ENCODE results near the gene CLEC4A. TPM values are rescaled to one million over a fixed set of nuclear protein-coding genes. Genes with fewer than 3 reads are reported as not detected.
"Not testable (repeated sequence)": the region's sequence is repeated elsewhere in the genome, so short reads cannot be mapped to it uniquely, and the experiment has no call there.

CLEC4A gene
- total RNA-seq, 1 experiment from 2014 or later: 1.3 TPM

- peak overlapping the region; percentile 63 for H3K27ac Mint-ChIP-seq (ENCODE audit: low read depth, unreplicated experiment)
- no peak for DNase-seq (ENCODE audit: unreplicated experiment)
- no peaks in the 10 kb centered on the region for H3K9me3 Mint-ChIP-seq (ENCODE audit: unreplicated experiment)
- TF ChIP-seq, protein P1, sequence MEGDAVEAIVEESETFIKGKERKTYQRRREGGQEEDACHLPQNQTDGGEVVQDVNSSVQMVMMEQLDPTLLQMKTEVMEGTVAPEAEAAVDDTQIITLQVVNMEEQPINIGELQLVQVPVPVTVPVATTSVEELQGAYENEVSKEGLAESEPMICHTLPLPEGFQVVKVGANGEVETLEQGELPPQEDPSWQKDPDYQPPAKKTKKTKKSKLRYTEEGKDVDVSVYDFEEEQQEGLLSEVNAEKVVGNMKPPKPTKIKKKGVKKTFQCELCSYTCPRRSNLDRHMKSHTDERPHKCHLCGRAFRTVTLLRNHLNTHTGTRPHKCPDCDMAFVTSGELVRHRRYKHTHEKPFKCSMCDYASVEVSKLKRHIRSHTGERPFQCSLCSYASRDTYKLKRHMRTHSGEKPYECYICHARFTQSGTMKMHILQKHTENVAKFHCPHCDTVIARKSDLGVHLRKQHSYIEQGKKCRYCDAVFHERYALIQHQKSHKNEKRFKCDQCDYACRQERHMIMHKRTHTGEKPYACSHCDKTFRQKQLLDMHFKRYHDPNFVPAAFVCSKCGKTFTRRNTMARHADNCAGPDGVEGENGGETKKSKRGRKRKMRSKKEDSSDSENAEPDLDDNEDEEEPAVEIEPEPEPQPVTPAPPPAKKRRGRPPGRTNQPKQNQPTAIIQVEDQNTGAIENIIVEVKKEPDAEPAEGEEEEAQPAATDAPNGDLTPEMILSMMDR (IDR thresholded peaks at IDR 0.05; ENCODE audit: unreplicated experiment): no peak
- ChIA-PET POLR2A (no interaction called here), CTCF (interaction anchor here (1.2 kb wide), 1 partner anchor 47 kb away, joined by 5 read pairs; no protein-coding TSS in a partner anchor)
- BruUV-seq (replicated peaks): no TSS peak
- H3K4me3 Mint-ChIP-seq (ENCODE audit: unreplicated experiment): no peak overlapping the region
- H3K27me3 Mint-ChIP-seq (ENCODE audit: insufficient read depth, unreplicated experiment): peaks cover 22% of the 10 kb centered on the region
- peaks cover 14% of the 10 kb centered on the region for H3K4me1 Mint-ChIP-seq (ENCODE audit: insufficient read depth, unreplicated experiment)
- H3K36me3 Mint-ChIP-seq (ENCODE audit: insufficient read depth, unreplicated experiment): no peaks in the 10 kb centered on the region
- intact Hi-C loops (cut with micrococcal nuclease): no loop called here
These were observed 33.0 kb downstream of the CLEC4A start for GRCh38 chr12:8156416-8156815.

- peaks cover 14% of the 10 kb centered on the region for H3K4me1 Mint-ChIP-seq (ENCODE audit: insufficient read depth, unreplicated experiment)
- TF ChIP-seq, protein P1 (IDR thresholded peaks at IDR 0.05; ENCODE audit: unreplicated experiment): no peak
- intact Hi-C loops (cut with micrococcal nuclease): no loop called here
- POLR2A ChIA-PET: no interaction called here
- peak; percentile 24 for DNase-seq (ENCODE audit: unreplicated experiment)
- no TSS peak for BruUV-seq (replicated peaks)
- H3K27ac Mint-ChIP-seq (ENCODE audit: low read depth, unreplicated experiment): peak within 1 kb of the TSS; percentile 63
- H3K4me3 Mint-ChIP-seq (ENCODE audit: unreplicated experiment): no peak within 1 kb of the TSS
- H3K36me3 Mint-ChIP-seq (ENCODE audit: insufficient read depth, unreplicated experiment): no peaks in the 10 kb centered on the region
- peaks cover 17% of the 10 kb centered on the region for H3K27me3 Mint-ChIP-seq (ENCODE audit: insufficient read depth, unreplicated experiment)
- H3K9me3 Mint-ChIP-seq (ENCODE audit: unreplicated experiment): no peaks in the 10 kb centered on the region
- CTCF ChIA-PET: interaction anchor here (1.2 kb wide), 1 partner anchor 48 kb away, joined by 5 read pairs; no protein-coding TSS in a partner anchor
These were observed 33.4 kb downstream of the CLEC4A start, which contains the start of gene ZNF705A for GRCh38 chr12:8156845-8157244. TSS of gene ZNF705A (plus strand) at chr12:8157015. CDS start at chr12:8172626, 15,611 bp downstream.

DNA sequence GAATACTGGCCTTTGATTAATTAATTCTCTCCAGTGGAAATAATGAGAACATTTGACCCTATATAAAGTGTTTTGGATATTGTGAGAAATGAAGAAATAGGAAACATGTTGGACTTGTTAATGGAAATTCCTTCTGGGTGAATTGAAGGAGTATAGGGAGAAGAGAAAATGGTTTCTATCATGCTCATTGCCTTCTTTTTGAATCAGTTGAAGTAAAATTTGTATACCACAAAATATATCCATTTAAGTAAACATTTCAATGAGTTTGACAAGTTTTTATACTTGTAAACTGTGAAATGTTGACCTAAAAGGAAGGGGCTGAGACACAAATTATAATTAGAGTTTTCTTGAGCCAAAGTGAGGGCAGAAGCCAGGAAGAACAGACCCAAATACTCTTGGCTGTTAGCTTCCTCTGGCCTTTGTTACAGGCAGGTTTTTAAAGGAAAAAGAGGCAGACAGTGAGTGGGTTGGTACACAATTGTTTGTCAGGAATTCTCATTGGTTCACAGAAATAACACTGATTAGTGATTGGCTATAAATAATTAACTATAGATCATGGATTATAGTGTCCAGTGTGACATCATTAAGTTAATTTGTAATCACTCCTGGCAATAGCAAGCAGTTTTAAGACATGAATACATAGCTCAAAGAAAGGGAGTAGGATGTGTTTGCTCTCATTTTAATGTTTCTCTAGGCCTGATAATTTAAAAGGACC, 34.2 kb downstream of the CLEC4A start:
- TF ChIP-seq, protein P1 (IDR thresholded peaks at IDR 0.05; ENCODE audit: unreplicated experiment): no peak
- DNase-seq (ENCODE audit: unreplicated experiment): no peak
- ChIA-PET POLR2A (no interaction called here), CTCF (no interaction called here)
- BruUV-seq (replicated peaks): no TSS peak
- no peaks in the 10 kb centered on the region for H3K36me3 Mint-ChIP-seq (ENCODE audit: insufficient read depth, unreplicated experiment)
- H3K4me1 Mint-ChIP-seq (ENCODE audit: insufficient read depth, unreplicated experiment): peaks cover 14% of the 10 kb centered on the region
- peaks cover 9% of the 10 kb centered on the region for H3K27me3 Mint-ChIP-seq (ENCODE audit: insufficient read depth, unreplicated experiment)
- no peaks in the 10 kb centered on the region for H3K9me3 Mint-ChIP-seq (ENCODE audit: unreplicated experiment)
- H3K27ac Mint-ChIP-seq (ENCODE audit: low read depth, unreplicated experiment): peak overlapping the region; percentile 63
- intact Hi-C loops (cut with micrococcal nuclease): no loop called here
- H3K4me3 Mint-ChIP-seq (ENCODE audit: unreplicated experiment): no peak overlapping the region

DNA sequence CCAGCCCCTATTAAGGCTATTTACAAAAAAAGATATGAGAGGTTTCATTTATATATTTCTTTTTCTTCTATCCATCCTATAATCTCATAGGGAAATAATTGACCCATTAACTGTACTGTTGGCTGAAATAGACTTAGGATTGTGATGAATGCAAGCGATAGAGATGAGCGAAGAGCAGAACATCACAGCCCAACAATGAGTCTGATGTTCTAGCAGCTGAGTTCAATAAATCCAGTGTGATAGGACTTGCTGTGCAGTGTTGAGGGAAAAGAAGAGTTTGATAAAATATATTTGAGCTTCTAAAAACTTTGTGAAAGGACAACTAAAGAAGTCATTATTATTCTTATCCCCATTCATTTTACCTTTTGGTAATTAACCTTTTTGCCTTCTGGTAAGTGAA, 49.5 kb downstream of the CLEC4A start:
- intact Hi-C loops (cut with micrococcal nuclease); H3K27ac Mint-ChIP-seq (ENCODE audit: low read depth, unreplicated experiment); H3K9me3 Mint-ChIP-seq (ENCODE audit: unreplicated experiment); CTCF ChIA-PET; H3K4me1 Mint-ChIP-seq (ENCODE audit: insufficient read depth, unreplicated experiment); H3K36me3 Mint-ChIP-seq (ENCODE audit: insufficient read depth, unreplicated experiment); BruUV-seq (replicated peaks); DNase-seq (ENCODE audit: unreplicated experiment); H3K27me3 Mint-ChIP-seq (ENCODE audit: insufficient read depth, unreplicated experiment); H3K4me3 Mint-ChIP-seq (ENCODE audit: unreplicated experiment); POLR2A ChIA-PET: not testable (repeated sequence)

Measured in MCF 10A (cell line).